LHCN-M2 (cell line): ENCODE measurements around the gene TMEM181. TPM values are rescaled to one million over a fixed set of nuclear protein-coding genes. Genes with fewer than 3 reads are reported as not detected.
"Not testable (repeated sequence)": the region's sequence is repeated elsewhere in the genome, so short reads cannot be mapped to it uniquely, and the experiment has no call there.

Experiments used
- DNase-seq: peaks from one replicate; pipeline ENCODE4 v3.0.0-alpha.2; 2012; ENCODE audit warnings: low read depth
- total RNA-seq: library from RNA; depleted of rRNA; stranded (reverse); fragments of >200 nt; gene quantifications from 2 replicates; pipeline ENCODE4 v1.2.3, GENCODE V29; 2014

Gene TMEM181
- total RNA-seq, 1 experiment from 2014 or later = 43.4 TPM

GRCh38 chr6:158621694-158622544, 62.0 kb downstream of the TMEM181 start:
- DNase-seq = no peak

- no peak for DNase-seq
Measured at GRCh38 chr6:158622545-158623190, 62.8 kb downstream of the TMEM181 start.

GRCh38 chr6:158624684-158625682, 65.1 kb downstream of the TMEM181 start:
- DNase-seq = no peak

GRCh38 chr6:158625881-158626305, 66.0 kb downstream of the TMEM181 start:
- DNase-seq = no peak

- DNase-seq = no peak
Measured at GRCh38 chr6:158626360-158627167, 66.7 kb downstream of the TMEM181 start.

- DNase-seq = no peak
Measured at GRCh38 chr6:158627168-158627939, 67.5 kb downstream of the TMEM181 start.

- DNase-seq = no peak
Measured at GRCh38 chr6:158627940-158628211, 68.0 kb downstream of the TMEM181 start.

- DNase-seq = no peak
Measured at GRCh38 chr6:158628542-158628941, 68.7 kb downstream of the TMEM181 start.

- DNase-seq = no peak
Measured at GRCh38 chr6:158629367-158630221, 69.7 kb downstream of the TMEM181 start.

GRCh38 chr6:158630938-158631616, 71.2 kb downstream of the TMEM181 start:
- peak; percentile 32 for DNase-seq

- DNase-seq = peak; percentile 91
Measured at GRCh38 chr6:158631678-158632537, 72.0 kb downstream of the TMEM181 start.

- not testable (repeated sequence) for DNase-seq
Measured at GRCh38 chr6:158632538-158633119, 72.7 kb downstream of the TMEM181 start.

- DNase-seq = no peak
Measured at GRCh38 chr6:158633127-158633526, 73.2 kb downstream of the TMEM181 start.

GRCh38 chr6:158634695-158635426, 75.0 kb downstream of the TMEM181 start:
- no peak for DNase-seq

- no peak for DNase-seq
Measured at GRCh38 chr6:158635427-158636073, 75.7 kb downstream of the TMEM181 start.

GRCh38 chr6:158636778-158637177, 76.9 kb downstream of the TMEM181 start:
- DNase-seq = no peak
